B cell (primary cell): Measurements from ENCODE around the gene TLR10. TPM values are rescaled to one million over a fixed set of nuclear protein-coding genes. Genes with fewer than 3 reads are reported as not detected.

Source experiments
- ATAC-seq: fragments of 200-7000 bp; cut with Tn5 transposase; one replicate; pipeline ENCODE4 v1.10.0; 2021; ENCODE audit warnings: low read depth, mild to moderate bottlenecking, moderate number of reproducible peaks, moderate library complexity
- CTCF ChIA-PET: fragments of 350-600 bp; sonication (Branson Sonifier 250); formaldehyde crosslinking; loops from one replicate; lab custom pipeline; 2021; ENCODE audit warnings: antibody characterized with exemption, inconsistent platforms; lab: Charles Lee
- POLR2A ChIA-PET: fragments of 350-600 bp; sonication (Branson Sonifier 250); formaldehyde crosslinking; loops from one replicate; lab custom pipeline; 2021; ENCODE audit warnings: antibody characterized with exemption; lab: Charles Lee
- DNase-seq: peaks from one replicate; pipeline ENCODE4 v3.0.0; 2013
- H2AFZ ChIP-seq: 2 replicates; pipeline ENCODE4 v1.6.1; 2012; ENCODE audit warnings: mild to moderate bottlenecking, low read depth, low read length; ENCODE audit not compliant: insufficient read depth, poor library complexity, severe bottlenecking
- H3K27ac ChIP-seq, 2 donors: 1 replicate in 1 of 2; 2 replicates in 1 of 2; pipeline ENCODE4 v1.5.1; 2012 to 2013; ENCODE audit warnings: low read length in 2 of 2, mild to moderate bottlenecking in 2 of 2, moderate library complexity in 1 of 2
- H3K27me3 ChIP-seq, 4 experiments: fragments of 200-600 bp in 1 of 4; sonication (generic) in 1 of 4; replicated peaks in 1 of 4; 1 replicate in 2 of 4; 2 replicates in 2 of 4; pipeline versions ENCODE4 v1.6.1 to v1.7.0; 2013 to 2016; ENCODE audit warnings: low read length in 3 of 4, mild to moderate bottlenecking in 2 of 4, mixed read lengths in 1 of 4, moderate library complexity in 1 of 4; ENCODE audit not compliant: insufficient read depth in 4 of 4, control insufficient read depth in 3 of 4; ENCODE audit errors: control extremely low read depth in 1 of 4
- H3K36me3 ChIP-seq, 2 experiments: replicated peaks in 1 of 2; 1 replicate in 1 of 2; 2 replicates in 1 of 2; pipeline versions ENCODE4 v1.6.1 to v1.7.1; 2013; ENCODE audit warnings: low read length in 1 of 2; ENCODE audit not compliant: insufficient read depth in 2 of 2, control insufficient read depth in 1 of 2; ENCODE audit errors: control extremely low read depth in 1 of 2, extremely low read depth in 1 of 2
- H3K4me1 ChIP-seq, 2 donors: fragments of 200-600 bp in 1 of 2; sonication (generic) in 1 of 2; 1 replicate in 1 of 2; 2 replicates in 1 of 2; pipeline versions ENCODE4 v1.5.1 to v1.6.1; 2013 to 2017; ENCODE audit warnings: low read length in 2 of 2; ENCODE audit not compliant: control insufficient read depth in 2 of 2, insufficient read depth in 2 of 2
- H3K4me2 ChIP-seq: replicated peaks from 2 replicates; pipeline ENCODE3; 2012; ENCODE audit warnings: mild to moderate bottlenecking, low read depth, low read length; ENCODE audit not compliant: poor library complexity, severe bottlenecking
- H3K4me3 ChIP-seq, 5 experiments: fragments of 200-600 bp in 1 of 5; sonication (generic) in 1 of 5; 1 replicate in 3 of 5; 2 replicates in 2 of 5; pipeline versions ENCODE4 v1.5.1 to v1.7.0; 2011 to 2016; ENCODE audit warnings: low read length in 4 of 5, mild to moderate bottlenecking in 4 of 5, low read depth in 2 of 5, control low read depth in 1 of 5, moderate library complexity in 1 of 5; ENCODE audit not compliant: insufficient read depth in 1 of 5; ENCODE audit errors: control extremely low read depth in 1 of 5, extremely low read depth in 1 of 5
- H3K79me2 ChIP-seq: fragments of 200-600 bp; sonication (generic); one replicate; pipeline ENCODE4 v1.6.0; 2016; ENCODE audit warnings: low read length; ENCODE audit not compliant: control insufficient read depth, insufficient read depth
- H3K9ac ChIP-seq: fragments of 200-600 bp; sonication (generic); 2 replicates; pipeline ENCODE4 v1.6.1; 2017; ENCODE audit warnings: mild to moderate bottlenecking, low read length, moderate library complexity
- H3K9me3 ChIP-seq, 3 donors: one replicate each; pipeline versions ENCODE4 v1.6.1 to v1.7.1; 2013; ENCODE audit warnings: low read length in 2 of 3; ENCODE audit not compliant: control insufficient read depth in 2 of 3, insufficient read depth in 1 of 3; ENCODE audit errors: control extremely low read depth in 1 of 3
- H4K20me1 ChIP-seq: 2 replicates; pipeline ENCODE4 v1.6.0; 2012; ENCODE audit warnings: mild to moderate bottlenecking, low read length; ENCODE audit not compliant: insufficient read depth, control insufficient read depth, poor library complexity, severe bottlenecking
- H3K27ac Mint-ChIP-seq: one replicate; pipeline ENCODE4 v1.8.0; 2021; ENCODE audit warnings: mixed read lengths
- H3K27me3 Mint-ChIP-seq: one replicate; pipeline ENCODE4 v1.8.0; 2021; ENCODE audit warnings: mixed read lengths
- H3K4me1 Mint-ChIP-seq: one replicate; pipeline ENCODE4 v1.8.0; 2021; ENCODE audit warnings: mixed read lengths
- H3K4me3 Mint-ChIP-seq: one replicate; pipeline ENCODE4 v1.8.0; 2021; ENCODE audit warnings: mixed read lengths
- H3K9me3 Mint-ChIP-seq: one replicate; pipeline ENCODE4 v1.8.0; 2022; ENCODE audit warnings: mixed read lengths; ENCODE audit not compliant: insufficient read depth
- EZH2 ChIP-seq: IDR thresholded peaks from 2 replicates; pipeline ENCODE4 v1.6.1; 2012; ENCODE audit warnings: borderline replicate concordance, low read depth, mild to moderate bottlenecking, moderate library complexity, low read length; ENCODE audit not compliant: insufficient read depth, poor library complexity, severe bottlenecking
- WGBS: methylation state at CpG from one replicate; pipeline ENCODE4 v1.1.5; 2013; ENCODE audit warnings: missing lambda C conversion rate; ENCODE audit not compliant: insufficient coverage; 5-methylcytosine and 5-hydroxymethylcytosine counted together
- intact Hi-C: fragments of 100-400 bp; cut with micrococcal nuclease; formaldehyde crosslinking; loops from one replicate; pipeline ENCODE4 v1.10.0; 2022
- polyA plus RNA-seq: library from polyadenylated mRNA; depleted of rRNA; stranded (reverse); fragments of >200 nt; gene quantifications from 2 replicates; pipeline ENCODE4 v1.2.3, GENCODE V29; 2012
- total RNA-seq, 2 donors: library from RNA; stranded (reverse); fragments of 120-200 nt in 1 of 2; gene quantifications; 1 replicate in 1 of 2; 2 replicates in 1 of 2; pipeline versions ENCODE4 v1.2.3 to v1.2.4, GENCODE V29; 2013 to 2022
- TF ChIP-seq, protein P1 (sequence below): fragments of 200-600 bp; IDR thresholded peaks from one replicate; pipeline ENCODE4 v1.8.0; 2022; ENCODE audit warnings: antibody characterized with exemption, mild to moderate bottlenecking

TLR10 gene
- total and polyA plus RNA-seq, 2 donors (not counting 1 experiment from before 2014, with no cell fraction given), result 48.0 to 51.5 TPM

DNA sequence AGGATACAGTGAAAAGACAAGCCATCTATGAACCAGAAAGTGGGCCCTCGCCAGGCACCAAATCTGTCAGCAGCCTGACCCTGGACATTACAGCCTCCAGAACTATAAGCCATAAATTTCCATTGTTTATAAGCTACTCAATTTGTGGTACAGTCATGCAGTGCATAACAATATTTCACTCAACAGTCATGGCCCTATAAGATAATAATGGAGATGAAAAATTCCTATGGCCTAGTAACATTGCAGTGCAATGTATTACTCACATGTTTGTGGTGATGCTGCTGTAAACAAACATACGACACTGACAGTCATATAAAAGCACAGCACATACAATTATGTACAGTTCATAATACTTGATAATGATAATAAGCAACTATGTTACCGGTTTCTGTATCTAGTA, 38.9 kb upstream of the TLR10 start:
- H3K79me2 ChIP-seq, result peaks cover 73% of the 10 kb centered on the region
- no peak overlapping the region for H3K4me3 ChIP-seq
- no peak overlapping the region for H3K4me3 Mint-ChIP-seq
- H4K20me1 ChIP-seq, result no peaks in the 10 kb centered on the region
- ChIA-PET POLR2A (interaction anchor here (0.9 kb wide), 1 partner anchor 10 kb away, joined by 3 read pairs; no protein-coding TSS in a partner anchor), CTCF (interaction anchor here (1.0 to 2.7 kb wide), 4 partner anchors 16 to 39 kb away, joined by 4 to 9 read pairs (median 6); partner anchors contain the start of gene TLR10)
- no peak overlapping the region for H3K4me2 ChIP-seq
- ATAC-seq (no peak), DNase-seq (no peak)
- no peak overlapping the region for H2AFZ ChIP-seq
- peak overlapping the region; percentile 41 for H3K27ac Mint-ChIP-seq
- H3K9ac ChIP-seq, result no peak overlapping the region
- H3K27me3 ChIP-seq, result no peaks in the 10 kb centered on the region
- H3K27ac ChIP-seq, result peak overlapping the region in 1 of 2 donors; percentile 2
- no peaks in the 10 kb centered on the region for H3K27me3 Mint-ChIP-seq
- H3K9me3 Mint-ChIP-seq, result peaks cover 10% of the 10 kb centered on the region
- no CpG with 5 or more reads among the region's 3 CpGs for WGBS
- H3K4me1 ChIP-seq, result peaks cover 32 to 36% of the 10 kb centered on the region in 2 donors
- H3K4me1 Mint-ChIP-seq, result peaks cover 41% of the 10 kb centered on the region
- H3K9me3 ChIP-seq, result peaks cover 0 to 13% (median 12%) of the 10 kb centered on the region in 3 donors
- intact Hi-C loops, result no loop called here
- H3K36me3 ChIP-seq, result peaks cover 0 to 28% of the 10 kb centered on the region in 2 experiments
- TF ChIP-seq, protein P1, sequence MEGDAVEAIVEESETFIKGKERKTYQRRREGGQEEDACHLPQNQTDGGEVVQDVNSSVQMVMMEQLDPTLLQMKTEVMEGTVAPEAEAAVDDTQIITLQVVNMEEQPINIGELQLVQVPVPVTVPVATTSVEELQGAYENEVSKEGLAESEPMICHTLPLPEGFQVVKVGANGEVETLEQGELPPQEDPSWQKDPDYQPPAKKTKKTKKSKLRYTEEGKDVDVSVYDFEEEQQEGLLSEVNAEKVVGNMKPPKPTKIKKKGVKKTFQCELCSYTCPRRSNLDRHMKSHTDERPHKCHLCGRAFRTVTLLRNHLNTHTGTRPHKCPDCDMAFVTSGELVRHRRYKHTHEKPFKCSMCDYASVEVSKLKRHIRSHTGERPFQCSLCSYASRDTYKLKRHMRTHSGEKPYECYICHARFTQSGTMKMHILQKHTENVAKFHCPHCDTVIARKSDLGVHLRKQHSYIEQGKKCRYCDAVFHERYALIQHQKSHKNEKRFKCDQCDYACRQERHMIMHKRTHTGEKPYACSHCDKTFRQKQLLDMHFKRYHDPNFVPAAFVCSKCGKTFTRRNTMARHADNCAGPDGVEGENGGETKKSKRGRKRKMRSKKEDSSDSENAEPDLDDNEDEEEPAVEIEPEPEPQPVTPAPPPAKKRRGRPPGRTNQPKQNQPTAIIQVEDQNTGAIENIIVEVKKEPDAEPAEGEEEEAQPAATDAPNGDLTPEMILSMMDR, result no peak
- TF ChIP-seq EZH2, result no peak

- peak overlapping the region; percentile 48 for H3K4me2 ChIP-seq
- H3K9me3 ChIP-seq, result peaks cover 0 to 15% (median 15%) of the 10 kb centered on the region in 3 donors
- H2AFZ ChIP-seq, result peak overlapping the region; percentile 0
- peaks cover 63% of the 10 kb centered on the region for H3K79me2 ChIP-seq
- Mint-ChIP-seq H3K4me1 (peaks cover 46% of the 10 kb centered on the region), H3K4me3 (peak overlapping the region; percentile 73), H3K27me3 (no peaks in the 10 kb centered on the region), H3K27ac (peak overlapping the region; percentile 87), H3K9me3 (peaks cover 7% of the 10 kb centered on the region)
- no peaks in the 10 kb centered on the region for H3K27me3 ChIP-seq
- WGBS, result 60% methylated on average over 3 of the region's 4 CpGs
- TF ChIP-seq, protein P1, result no peak
- TF ChIP-seq EZH2, result no peak
- peak overlapping the region; percentile 4 to 84 for H3K27ac ChIP-seq
- POLR2A ChIA-PET, result no interaction called here
- H3K9ac ChIP-seq, result no peak overlapping the region
- H4K20me1 ChIP-seq, result no peaks in the 10 kb centered on the region
- CTCF ChIA-PET, result interaction anchor here (1.0 to 2.7 kb wide), 5 partner anchors 15 to 59 kb away, joined by 3 to 9 read pairs (median 4); no protein-coding TSS in a partner anchor
- DNase-seq (peak; percentile 29), ATAC-seq (no peak)
- H3K36me3 ChIP-seq, result peaks cover 0 to 16% of the 10 kb centered on the region in 2 experiments
- no peak overlapping the region for H3K4me3 ChIP-seq
- H3K4me1 ChIP-seq, result peaks cover 42 to 47% of the 10 kb centered on the region in 2 donors
- intact Hi-C loops, result no loop called here
These were observed 37.7 kb upstream of the TLR10 start for GRCh38 chr4:38820329-38821061.
